Uterus (tissue), 2 donors: Measurements from ENCODE around the gene ALLC.

Experiments used
- CTCF ChIP-seq, 4 experiments: fragments of 200-600 bp in 2 of 4; fragments of 450-650 bp in 2 of 4; sonication (generic) in 2 of 4; IDR thresholded peaks; one replicate each; pipeline ENCODE4 v1.5.1; 2016 to 2019; ENCODE audit warnings: antibody characterized with exemption in 4 of 4, mild to moderate bottlenecking in 2 of 4, moderate library complexity in 1 of 4
- POLR2A ChIP-seq, 2 donors: fragments of 450-650 bp; IDR thresholded peaks; one replicate each; pipeline ENCODE4 v1.6.1; 2016; ENCODE audit warnings: antibody characterized with exemption in 2 of 2, mild to moderate bottlenecking in 1 of 2, moderate library complexity in 1 of 2

GRCh38 chr2:3624059-3624794 is 33.8 kb upstream of the ALLC start:
- TF ChIP-seq CTCF (IDR thresholded peaks at IDR 0.05) (no peak), POLR2A (IDR thresholded peaks at IDR 0.05) (no peak)
